GM23338 (cell line): ENCODE data around the gene BYSL. TPM values are rescaled to one million over a fixed set of nuclear protein-coding genes. Genes with fewer than 3 reads are reported as not detected.

Experiments used
- ATAC-seq: fragments of 200-7000 bp; cut with Tn5 transposase; 3 replicates; pipeline ENCODE4 v1.9.1; 2020
- DNase-seq: peaks from one replicate; pipeline ENCODE4 v3.0.0-alpha.2; 2015; ENCODE audit warnings: low spot score
- H2AFZ ChIP-seq: fragments of 200-600 bp; sonication (generic); 2 replicates; pipeline ENCODE4 v1.8.0; 2016; ENCODE audit warnings: antibody characterized with exemption, mild to moderate bottlenecking, moderate library complexity
- H3F3A ChIP-seq: fragments of 200-600 bp; sonication (generic); replicated peaks from 2 replicates; pipeline ENCODE4 v1.8.0; 2017; ENCODE audit warnings: antibody characterized with exemption, mixed run types, low read depth
- H3K27ac ChIP-seq: fragments of 200-600 bp; sonication (generic); 2 replicates; pipeline ENCODE4 v1.6.1; 2016; ENCODE audit warnings: low read depth
- H3K27me3 ChIP-seq: fragments of 200-600 bp; sonication (generic); 2 replicates; pipeline ENCODE4 v1.8.0; 2016; ENCODE audit warnings: mild to moderate bottlenecking, mixed run types, moderate library complexity; ENCODE audit not compliant: insufficient read depth
- H3K36me3 ChIP-seq: fragments of 200-600 bp; sonication (generic); 2 replicates; pipeline ENCODE4 v1.8.0; 2016; ENCODE audit warnings: mild to moderate bottlenecking; ENCODE audit not compliant: insufficient read depth
- H3K4me1 ChIP-seq: fragments of 200-600 bp; sonication (generic); 2 replicates; pipeline ENCODE4 v1.8.0; 2016; ENCODE audit warnings: mild to moderate bottlenecking, moderate library complexity; ENCODE audit not compliant: insufficient read depth
- H3K4me2 ChIP-seq: fragments of 200-600 bp; sonication (generic); 2 replicates; pipeline ENCODE4 v1.7.1; 2017; ENCODE audit warnings: mixed run types
- H3K4me3 ChIP-seq: fragments of 200-600 bp; sonication (generic); 2 replicates; pipeline ENCODE4 v1.6.1; 2016; ENCODE audit warnings: mixed run types
- H3K79me2 ChIP-seq: fragments of 200-600 bp; sonication (generic); replicated peaks from 2 replicates; pipeline ENCODE4 v1.8.0; 2017; ENCODE audit warnings: mild to moderate bottlenecking; ENCODE audit not compliant: insufficient read depth
- H3K9me2 ChIP-seq: fragments of 200-600 bp; sonication (generic); 2 replicates; pipeline ENCODE4 v1.8.0; 2017; ENCODE audit not compliant: insufficient read depth
- H4K20me1 ChIP-seq: fragments of 200-600 bp; sonication (generic); replicated peaks from 2 replicates; pipeline ENCODE4 v1.8.0; 2017; ENCODE audit warnings: mild to moderate bottlenecking; ENCODE audit not compliant: insufficient read depth
- H3K27ac Mint-ChIP-seq: 2 replicates; pipeline ENCODE4 v1.8.0; 2020; ENCODE audit warnings: inconsistent platforms, mild to moderate bottlenecking, moderate library complexity, mixed read lengths
- H3K27me3 Mint-ChIP-seq: 3 replicates; pipeline ENCODE4 v1.8.0; 2022; ENCODE audit warnings: low read depth, mild to moderate bottlenecking, moderate library complexity, mixed read lengths, inconsistent platforms; ENCODE audit not compliant: insufficient read depth, poor library complexity
- H3K36me3 Mint-ChIP-seq: 3 replicates; pipeline ENCODE4 v1.8.0; 2021; ENCODE audit warnings: low read depth, mild to moderate bottlenecking, inconsistent platforms, moderate library complexity, mixed read lengths
- H3K4me1 Mint-ChIP-seq: 3 replicates; pipeline ENCODE4 v1.8.0; 2020; ENCODE audit warnings: mild to moderate bottlenecking, inconsistent platforms, mixed read lengths
- H3K4me3 Mint-ChIP-seq: 3 replicates; pipeline ENCODE4 v1.8.0; 2021; ENCODE audit warnings: moderate library complexity, mild to moderate bottlenecking, inconsistent platforms, mixed read lengths
- H3K9me3 Mint-ChIP-seq: 3 replicates; pipeline ENCODE4 v1.8.0; 2020; ENCODE audit warnings: moderate library complexity, mild to moderate bottlenecking, inconsistent platforms, mixed read lengths
- CREB1 ChIP-seq: fragments of 250-450 bp; sonication (Bioruptor Pico); IDR thresholded peaks from 2 replicates; pipeline ENCODE4 v1.5.0; 2020; ENCODE audit warnings: low read depth, mild to moderate bottlenecking, moderate library complexity
- CTCF ChIP-seq, 2 experiments: fragments of 200-600 bp in 1 of 2; sonication (generic) in 1 of 2; conservative IDR thresholded peaks; 2 replicates each; pipeline versions ENCODE4 v1.5.1 to v1.6.1; 2016 to 2017; ENCODE audit warnings: antibody characterized with exemption in 2 of 2, low read depth in 2 of 2, mild to moderate bottlenecking in 2 of 2, moderate library complexity in 1 of 2
- ETS1 ChIP-seq: IDR thresholded peaks from 2 replicates; pipeline ENCODE4 v1.6.1; 2016; ENCODE audit warnings: antibody characterized with exemption
- EZH2 ChIP-seq: fragments of 200-600 bp; sonication (generic); IDR thresholded peaks from one replicate; pipeline ENCODE4 v1.8.0; 2017; ENCODE audit warnings: antibody characterized with exemption, mild to moderate bottlenecking, low read depth; ENCODE audit not compliant: unreplicated experiment
- EZH2phosphoT487 ChIP-seq: fragments of 200-600 bp; sonication (generic); IDR thresholded peaks from one replicate; pipeline ENCODE4 v1.8.1; 2018; ENCODE audit warnings: antibody characterized with exemption; ENCODE audit not compliant: unreplicated experiment
- JUNB ChIP-seq: IDR thresholded peaks from one replicate; pipeline ENCODE4 v1.6.1; 2016; ENCODE audit warnings: antibody characterized with exemption; ENCODE audit not compliant: unreplicated experiment
- NANOG ChIP-seq: IDR thresholded peaks from 2 replicates; pipeline ENCODE4 v1.6.1; 2016; ENCODE audit warnings: antibody characterized with exemption, borderline replicate concordance
- POLR2AphosphoS5 ChIP-seq: IDR thresholded peaks from 2 replicates; pipeline ENCODE4 v1.6.1; 2016; ENCODE audit warnings: antibody characterized with exemption, low read depth
- REST ChIP-seq: IDR thresholded peaks from one replicate; pipeline ENCODE4 v1.6.1; 2018; ENCODE audit warnings: antibody characterized with exemption; ENCODE audit not compliant: unreplicated experiment
- STAT1 ChIP-seq: IDR thresholded peaks from one replicate; pipeline ENCODE4 v1.6.1; 2016; ENCODE audit warnings: antibody characterized with exemption; ENCODE audit not compliant: unreplicated experiment
- ZNF114 ChIP-seq: fragments of 250-450 bp; sonication (Bioruptor Pico); IDR thresholded peaks from 2 replicates; pipeline ENCODE4 v1.5.0; 2020; ENCODE audit warnings: mild to moderate bottlenecking, moderate library complexity
- ZNF331 ChIP-seq: fragments of 250-450 bp; sonication (Bioruptor Pico); IDR thresholded peaks from 2 replicates; pipeline ENCODE4 v1.5.0; 2020; ENCODE audit warnings: low read depth, mild to moderate bottlenecking, moderate library complexity
- ZNF462 ChIP-seq: fragments of 250-450 bp; sonication (Bioruptor Pico); IDR thresholded peaks from 2 replicates; pipeline ENCODE4 v1.5.0; 2020; ENCODE audit warnings: mild to moderate bottlenecking, moderate library complexity
- polyA plus RNA-seq: library from polyadenylated mRNA; unstranded; fragments of >200 nt; fragmentation: Nextera tagmentation; extraction: Ambion mirVana; gene quantifications from 2 replicates; pipeline ENCODE4 v1.2.1, GENCODE V29; 2016
- total RNA-seq: library from RNA; depleted of rRNA; stranded (reverse); fragments of >200 nt; shearing (Covaris generic); gene quantifications from 2 replicates; pipeline ENCODE4 v1.2.3, GENCODE V29; 2014

The BYSL gene
- total and polyA plus RNA-seq, 2 experiments from 2014 or later, result 33.7 to 35.3 TPM

GRCh38 chr6:41954668-41955067, 33.4 kb downstream of the BYSL start:
- DNase-seq (no peak), ATAC-seq (no peak)
- Mint-ChIP-seq H3K27ac (no peak overlapping the region), H3K9me3 (no peaks in the 10 kb centered on the region), H3K36me3 (no peaks in the 10 kb centered on the region), H3K4me1 (no peaks in the 10 kb centered on the region), H3K27me3 (peaks cover 4% of the 10 kb centered on the region), H3K4me3 (no peak overlapping the region)
- no peaks in the 10 kb centered on the region for H3K9me2 ChIP-seq
- H2AFZ ChIP-seq, result no peak overlapping the region
- H3K79me2 ChIP-seq, result no peaks in the 10 kb centered on the region
- TF ChIP-seq EZH2 (no peak), CREB1 (CRISPR knock-in tag) (no peak), ZNF114 (CRISPR knock-in tag) (no peak), CTCF (conservative IDR thresholded peaks at IDR 0.05; ENCODE audit: low read depth in 2 of 2) (no peak), POLR2AphosphoS5 (no peak), ZNF331 (no peak), REST (no peak), ETS1 (no peak), NANOG (no peak), ZNF462 (no peak), JUNB (no peak), STAT1 (no peak), EZH2phosphoT487 (no peak)
- H3K4me2 ChIP-seq, result no peak overlapping the region
- no peaks in the 10 kb centered on the region for H4K20me1 ChIP-seq
- no peak overlapping the region for H3K27ac ChIP-seq
- H3K27me3 ChIP-seq, result no peaks in the 10 kb centered on the region
- H3K4me1 ChIP-seq, result no peaks in the 10 kb centered on the region
- no peak overlapping the region for H3K4me3 ChIP-seq
- H3K36me3 ChIP-seq, result no peaks in the 10 kb centered on the region
- no peaks in the 10 kb centered on the region for H3F3A ChIP-seq
